K562 (cell line): ENCODE data around the gene SPHK2. TPM values are rescaled to one million over a fixed set of nuclear protein-coding genes. Genes with fewer than 3 reads are reported as not detected.

Experiments used
- BDP1 ChIP-seq: IDR thresholded peaks from 3 replicates; pipeline ENCODE4 v1.6.1; 2011; ENCODE audit not compliant: insufficient read length, insufficient read depth
- CBFA2T3 ChIP-seq: fragments of 450-650 bp; IDR thresholded peaks from 2 replicates; pipeline ENCODE4 v1.6.1; 2017
- CBX3 ChIP-seq, 2 experiments: IDR thresholded peaks; 1 replicate in 1 of 2; 2 replicates in 1 of 2; pipeline ENCODE4 v1.6.1; 2012; ENCODE audit warnings: inconsistent platforms in 2 of 2, low read length in 2 of 2, borderline replicate concordance in 1 of 2, control low read depth in 1 of 2
- CHD1 ChIP-seq: fragments of 200-600 bp; sonication (generic); IDR thresholded peaks from one replicate; pipeline ENCODE4 v1.6.1; 2012; ENCODE audit warnings: mild to moderate bottlenecking, moderate library complexity, low read length, inconsistent platforms
- DPF2 ChIP-seq: fragments of 450-650 bp; IDR thresholded peaks from 2 replicates; pipeline ENCODE4 v1.6.1; 2016
- HIVEP1 ChIP-seq: fragments of 250-450 bp; sonication (Bioruptor Pico); IDR thresholded peaks from 2 replicates; pipeline ENCODE4 v1.4.0; 2020; ENCODE audit warnings: mild to moderate bottlenecking
- KHSRP ChIP-seq: fragments of 450-650 bp; IDR thresholded peaks from 2 replicates; pipeline ENCODE4 v1.6.1; 2017
- LCOR ChIP-seq: sonication (generic); formaldehyde crosslinking; IDR thresholded peaks from 2 replicates; pipeline ENCODE4 v1.8.0; 2022; ENCODE audit warnings: mild to moderate bottlenecking, missing genetic modification reagents
- NFIC ChIP-seq: fragments of 450-650 bp; IDR thresholded peaks from 2 replicates; pipeline ENCODE4 v1.6.1; 2017; ENCODE audit warnings: mild to moderate bottlenecking, inconsistent platforms
- PHF20 ChIP-seq: fragments of 450-650 bp; IDR thresholded peaks from 2 replicates; pipeline ENCODE4 v1.6.1; 2018; ENCODE audit not compliant: partially characterized antibody
- RB1 ChIP-seq: fragments of 450-650 bp; IDR thresholded peaks from 2 replicates; pipeline ENCODE4 v1.6.1; 2017; ENCODE audit warnings: low read depth, mild to moderate bottlenecking
- RBBP5 ChIP-seq: fragments of 200-600 bp; sonication (generic); IDR thresholded peaks from 2 replicates; pipeline ENCODE4 v1.6.1; 2012; ENCODE audit warnings: borderline replicate concordance, mild to moderate bottlenecking, low read length, control low read depth, inconsistent platforms; ENCODE audit not compliant: insufficient read depth, poor library complexity, severe bottlenecking
- SOX6 ChIP-seq: fragments of 450-650 bp; IDR thresholded peaks from 2 replicates; pipeline ENCODE4 v1.6.1; 2014; ENCODE audit warnings: mild to moderate bottlenecking
- SPI1 ChIP-seq: IDR thresholded peaks from 2 replicates; pipeline ENCODE4 v1.6.1; 2011; ENCODE audit warnings: low read depth, low read length, control low read depth, borderline replicate concordance
- SRSF3 ChIP-seq: fragments of 200-400 bp; formaldehyde crosslinking; IDR thresholded peaks from 2 replicates; pipeline ENCODE4 v1.6.1; 2016; ENCODE audit warnings: mild to moderate bottlenecking, low read length, moderate library complexity; ENCODE audit not compliant: insufficient read depth
- STAG1 ChIP-seq: sonication (generic); formaldehyde crosslinking; IDR thresholded peaks from 2 replicates; pipeline ENCODE4 v1.5.0; 2020; ENCODE audit warnings: missing genetic modification reagents, borderline replicate concordance
- TCF7 ChIP-seq: sonication (generic); IDR thresholded peaks from 2 replicates; pipeline ENCODE4 v1.6.1; 2016; ENCODE audit warnings: antibody characterized with exemption, borderline replicate concordance
- TFAM ChIP-seq: fragments of 250-450 bp; sonication (Bioruptor Pico); conservative IDR thresholded peaks from 2 replicates; pipeline ENCODE4 v1.5.0; 2021; ENCODE audit warnings: mild to moderate bottlenecking, moderate library complexity
- ZFP1 ChIP-seq: fragments of 450-650 bp; formaldehyde crosslinking; IDR thresholded peaks from 2 replicates; pipeline ENCODE4 v1.4.0; 2020; ENCODE audit warnings: mild to moderate bottlenecking, mixed read lengths
- ZNF23 ChIP-seq: fragments of 250-450 bp; sonication (Bioruptor Pico); IDR thresholded peaks from 2 replicates; pipeline ENCODE4 v1.4.0; 2020; ENCODE audit warnings: mild to moderate bottlenecking
- polyA plus RNA-seq, 8 experiments: library from polyadenylated mRNA; depleted of rRNA in 4 of 8; stranded (reverse) in 5 of 8; unstranded in 3 of 8; fragments of >200 nt; fragmentation: Nextera tagmentation in 2 of 8; fragmentation: Illumina TruSeq in 1 of 8; extraction: Ambion mirVana in 2 of 8; extraction: Trizol in 1 of 8; gene quantifications; 2 replicates each; pipeline versions ENCODE4 v1.2.1 to v1.2.3, GENCODE V29; 2011 to 2014; ENCODE audit warnings: inconsistent platforms in 1 of 8, missing spikeins in 1 of 8
- total RNA-seq, 7 experiments: library from RNA; depleted of rRNA in 6 of 7; stranded (reverse); fragments of >200 nt in 6 of 7; fragmentation: Illumina TruSeq in 2 of 7; extraction: Trizol in 2 of 7; gene quantifications; 2 replicates each; pipeline versions ENCODE4 v1.2.1 to v1.2.3, GENCODE V29; 2011 to 2021; ENCODE audit warnings: low replicate concordance in 1 of 7
- TF ChIP-seq, protein P1 (sequence below): fragments of 250-450 bp; sonication (Bioruptor Pico); IDR thresholded peaks from 2 replicates; pipeline ENCODE4 v1.6.1; 2021; ENCODE audit warnings: mild to moderate bottlenecking
- TF ChIP-seq, protein P2 (sequence below): sonication (generic); formaldehyde crosslinking; IDR thresholded peaks from 2 replicates; pipeline ENCODE4 v1.8.1; 2023; ENCODE audit warnings: mild to moderate bottlenecking, missing genetic modification reagents
- TF ChIP-seq, protein P3 (sequence below): fragments of 250-450 bp; sonication (Bioruptor Pico); IDR thresholded peaks from 2 replicates; pipeline ENCODE4 v1.4.0; 2020
- TF ChIP-seq, protein P4 (sequence below): sonication (generic); formaldehyde crosslinking; IDR thresholded peaks from 2 replicates; pipeline ENCODE4 v1.8.1; 2023; ENCODE audit warnings: mild to moderate bottlenecking, missing genetic modification reagents

Gene SPHK2
- total and polyA plus RNA-seq, 9 of the 15 experiments (the other 6 are each of a cell fraction or from before 2014, with no cell fraction given) = 0.10 to 15.2 (median 2.9) TPM

- TF ChIP-seq DPF2 (no peak; the same call in 1 of the 2 replicates), LCOR (no peak; the same call in 1 of the 2 replicates), NFIC (peak; percentile 58), RB1 (peak; percentile 78; the same call in 1 of the 2 replicates), SRSF3 (no peak), PHF20 (peak; percentile 86), STAG1 (CRISPR knock-in tag) (no peak), TCF7 (peak; percentile 67; the same call in 1 of the 2 replicates), HIVEP1 (CRISPR knock-in tag) (no peak), BDP1 (no peak), SPI1 (0 out of 2 replicates have a peak, but pooled peaks have one; percentile 32), CBX3 (IDR thresholded peaks at IDR 0.05; ENCODE audit: borderline replicate concordance in 1 of 2, low read length in 2 of 2) (peak in 1 of 2 experiments; percentile 91; a peak in 2 of 3 replicates), CHD1 (peak; percentile 77), RBBP5 (peak; percentile 99), KHSRP (peak; percentile 93), ZFP1 (no peak), CBFA2T3 (peak; percentile 17; the same call in 1 of the 2 replicates), SOX6 (peak; percentile 83), ZNF23 (CRISPR knock-in tag) (no peak), TFAM (CRISPR knock-in tag) (no peak)
- TF ChIP-seq, protein P1, sequence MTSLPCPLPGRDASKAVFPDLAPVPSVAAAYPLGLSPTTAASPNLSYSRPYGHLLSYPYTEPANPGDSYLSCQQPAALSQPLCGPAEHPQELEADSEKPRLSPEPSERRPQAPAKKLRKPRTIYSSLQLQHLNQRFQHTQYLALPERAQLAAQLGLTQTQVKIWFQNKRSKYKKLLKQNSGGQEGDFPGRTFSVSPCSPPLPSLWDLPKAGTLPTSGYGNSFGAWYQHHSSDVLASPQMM (CRISPR knock-in tag) = no peak
- TF ChIP-seq, protein P2, sequence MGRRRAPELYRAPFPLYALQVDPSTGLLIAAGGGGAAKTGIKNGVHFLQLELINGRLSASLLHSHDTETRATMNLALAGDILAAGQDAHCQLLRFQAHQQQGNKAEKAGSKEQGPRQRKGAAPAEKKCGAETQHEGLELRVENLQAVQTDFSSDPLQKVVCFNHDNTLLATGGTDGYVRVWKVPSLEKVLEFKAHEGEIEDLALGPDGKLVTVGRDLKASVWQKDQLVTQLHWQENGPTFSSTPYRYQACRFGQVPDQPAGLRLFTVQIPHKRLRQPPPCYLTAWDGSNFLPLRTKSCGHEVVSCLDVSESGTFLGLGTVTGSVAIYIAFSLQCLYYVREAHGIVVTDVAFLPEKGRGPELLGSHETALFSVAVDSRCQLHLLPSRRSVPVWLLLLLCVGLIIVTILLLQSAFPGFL (CRISPR knock-in tag) = no peak
- TF ChIP-seq, protein P3, sequence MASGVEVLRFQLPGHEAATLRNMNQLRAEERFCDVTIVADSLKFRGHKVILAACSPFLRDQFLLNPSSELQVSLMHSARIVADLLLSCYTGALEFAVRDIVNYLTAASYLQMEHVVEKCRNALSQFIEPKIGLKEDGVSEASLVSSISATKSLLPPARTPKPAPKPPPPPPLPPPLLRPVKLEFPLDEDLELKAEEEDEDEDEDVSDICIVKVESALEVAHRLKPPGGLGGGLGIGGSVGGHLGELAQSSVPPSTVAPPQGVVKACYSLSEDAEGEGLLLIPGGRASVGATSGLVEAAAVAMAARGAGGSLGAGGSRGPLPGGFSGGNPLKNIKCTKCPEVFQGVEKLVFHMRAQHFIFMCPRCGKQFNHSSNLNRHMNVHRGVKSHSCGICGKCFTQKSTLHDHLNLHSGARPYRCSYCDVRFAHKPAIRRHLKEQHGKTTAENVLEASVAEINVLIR (CRISPR knock-in tag) = peak; percentile 99
- TF ChIP-seq, protein P4, sequence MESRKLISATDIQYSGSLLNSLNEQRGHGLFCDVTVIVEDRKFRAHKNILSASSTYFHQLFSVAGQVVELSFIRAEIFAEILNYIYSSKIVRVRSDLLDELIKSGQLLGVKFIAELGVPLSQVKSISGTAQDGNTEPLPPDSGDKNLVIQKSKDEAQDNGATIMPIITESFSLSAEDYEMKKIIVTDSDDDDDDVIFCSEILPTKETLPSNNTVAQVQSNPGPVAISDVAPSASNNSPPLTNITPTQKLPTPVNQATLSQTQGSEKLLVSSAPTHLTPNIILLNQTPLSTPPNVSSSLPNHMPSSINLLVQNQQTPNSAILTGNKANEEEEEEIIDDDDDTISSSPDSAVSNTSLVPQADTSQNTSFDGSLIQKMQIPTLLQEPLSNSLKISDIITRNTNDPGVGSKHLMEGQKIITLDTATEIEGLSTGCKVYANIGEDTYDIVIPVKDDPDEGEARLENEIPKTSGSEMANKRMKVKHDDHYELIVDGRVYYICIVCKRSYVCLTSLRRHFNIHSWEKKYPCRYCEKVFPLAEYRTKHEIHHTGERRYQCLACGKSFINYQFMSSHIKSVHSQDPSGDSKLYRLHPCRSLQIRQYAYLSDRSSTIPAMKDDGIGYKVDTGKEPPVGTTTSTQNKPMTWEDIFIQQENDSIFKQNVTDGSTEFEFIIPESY (CRISPR knock-in tag) = peak; percentile 90; the same call in 1 of the 2 replicates
Measured at GRCh38 chr19:48618916-48619691, at the start of gene SPHK2, which contains the start of gene RPL18 (continued).
